HG03442 (cell line): ENCODE results near the gene FBXO15.

Source experiments
- ATAC-seq: cut with Tn5 transposase; IDR thresholded peaks from one replicate; pipeline ENCODE4 v1.9.1; 2021; ENCODE audit warnings: mild to moderate bottlenecking, moderate library complexity; ENCODE audit not compliant: unreplicated experiment

The FBXO15 gene, protein sequence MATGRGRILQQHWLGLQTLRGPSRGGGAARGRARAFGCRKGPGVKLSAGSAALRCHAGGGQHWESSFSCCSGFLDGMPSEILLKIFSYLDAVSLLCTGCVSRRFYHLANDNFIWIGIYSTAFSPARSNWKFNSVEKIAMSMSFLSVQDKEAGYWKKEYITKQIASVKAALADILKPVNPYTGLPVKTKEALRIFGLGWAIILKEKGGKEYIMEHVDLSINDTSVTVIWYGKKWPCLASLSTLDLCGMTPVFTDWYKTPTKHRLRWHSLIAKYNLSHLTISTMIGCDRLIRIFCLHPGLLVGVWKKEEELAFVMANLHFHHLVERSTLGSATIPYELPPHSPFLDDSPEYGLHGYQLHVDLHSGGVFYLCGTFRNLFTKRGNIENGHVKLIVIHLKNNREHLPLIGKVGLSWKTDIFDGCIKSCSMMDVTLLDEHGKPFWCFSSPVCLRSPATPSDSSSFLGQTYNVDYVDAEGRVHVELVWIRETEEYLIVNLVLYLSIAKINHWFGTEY

DNA sequence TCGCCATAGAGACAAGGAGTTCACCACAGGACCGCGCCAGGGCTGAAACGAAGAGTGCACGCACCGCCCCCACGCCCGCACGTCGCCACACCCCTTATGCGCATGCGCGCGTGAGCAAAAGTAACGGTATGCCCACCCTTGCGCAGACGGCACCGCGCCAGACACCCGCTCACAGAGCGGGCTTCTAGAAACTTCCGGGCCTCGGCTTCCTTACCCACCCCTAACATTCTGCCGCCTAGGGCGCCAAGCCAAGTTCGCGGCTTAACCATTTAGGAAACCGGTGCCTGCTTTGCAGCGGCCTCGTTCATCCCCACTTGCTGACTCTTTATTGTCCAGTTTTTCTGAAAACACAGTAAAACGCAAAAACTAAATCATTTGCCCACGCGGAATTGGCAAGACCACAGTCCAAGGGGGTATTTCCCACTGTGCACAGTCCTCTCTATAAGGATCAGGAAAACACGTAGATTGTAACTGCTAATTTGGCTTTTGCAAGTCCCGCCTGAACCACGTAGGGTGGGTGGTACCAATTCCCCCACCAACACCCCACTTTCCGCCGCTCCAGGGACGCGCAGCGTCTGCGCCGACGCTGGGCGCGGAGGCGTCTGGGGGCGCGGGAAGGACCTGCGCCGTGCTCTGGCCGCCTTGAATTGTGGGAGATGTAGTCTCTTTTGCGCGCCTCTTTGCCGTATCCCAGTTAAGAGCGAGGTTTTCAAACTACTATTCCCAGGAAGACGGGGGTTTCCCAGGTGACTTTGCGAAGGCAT lies at the start of gene FBXO15, which contains the start of gene TIMM21:
Gene FBXO15, minus strand, starts transcription at position 56 of the 764 bp plus-strand sequence. Its CDS starts 49 bp downstream, at position 7.
Gene TIMM21, plus strand, starts transcription at position 745 of the 764 bp plus-strand sequence. CDS start 286 bp downstream, outside the sequence.
- ATAC-seq: peak; percentile 88

DNA sequence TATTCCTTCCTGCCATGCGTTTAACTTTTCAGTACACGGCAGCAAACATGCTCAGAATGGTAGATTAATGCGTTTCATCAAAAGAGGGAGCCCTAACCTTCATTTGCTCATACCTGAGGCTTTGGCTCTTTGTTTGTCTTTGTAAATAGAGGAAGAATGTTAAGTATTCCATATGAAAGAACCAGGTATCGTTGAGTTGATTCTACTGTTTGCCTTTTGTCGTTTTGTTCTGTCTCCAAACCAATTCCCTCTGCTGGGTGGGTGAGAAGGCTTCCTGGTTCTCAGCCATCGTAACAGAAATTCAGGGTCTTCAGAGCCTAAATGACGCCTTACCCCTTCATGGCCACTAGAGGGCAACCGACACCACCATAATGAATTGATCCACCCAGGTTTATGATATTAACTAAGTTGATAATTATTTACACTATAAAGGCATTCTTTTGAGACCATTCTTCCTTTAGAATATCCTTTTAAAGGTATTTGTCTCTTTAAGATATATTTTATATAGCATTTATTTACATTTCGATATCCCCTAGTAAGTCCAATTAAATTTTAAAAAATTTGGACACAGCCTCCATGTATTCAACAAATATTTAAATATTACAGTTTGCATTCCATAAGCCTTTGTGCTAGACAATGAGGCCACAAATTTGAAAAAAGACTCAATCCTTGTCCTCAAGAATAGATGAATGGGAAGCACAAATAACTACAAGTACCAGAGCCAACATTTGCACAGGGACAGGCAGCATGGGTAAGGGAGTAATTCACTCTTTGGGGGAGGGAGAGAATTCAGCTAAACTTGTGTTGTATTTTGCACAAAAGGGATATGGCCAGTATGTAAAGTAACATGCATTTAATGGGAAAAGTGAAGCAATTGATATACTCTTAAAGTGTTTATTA lies 48.8 kb upstream of the FBXO15 start:
- peak; percentile 78 for ATAC-seq

DNA sequence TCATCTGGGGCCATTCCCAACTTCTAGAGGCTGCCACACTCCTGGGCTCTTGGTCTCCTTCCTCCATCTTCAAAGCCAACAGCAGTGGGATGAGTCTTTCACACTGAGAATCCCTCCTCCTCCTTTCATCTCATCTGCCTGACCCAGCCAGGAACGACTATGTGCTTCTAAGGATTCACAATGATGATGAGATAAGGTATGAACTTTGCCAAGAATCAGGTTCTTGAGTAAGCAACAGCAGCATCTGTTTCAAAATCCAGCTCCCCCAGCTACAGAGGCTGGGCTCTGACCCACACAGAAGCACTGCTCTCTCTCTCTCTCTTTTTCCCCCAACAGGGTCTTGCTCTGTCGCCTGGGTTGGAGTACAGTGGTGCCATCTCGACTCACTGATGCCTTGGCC lies 47.1 kb upstream of the FBXO15 start:
- no peak for ATAC-seq

DNA sequence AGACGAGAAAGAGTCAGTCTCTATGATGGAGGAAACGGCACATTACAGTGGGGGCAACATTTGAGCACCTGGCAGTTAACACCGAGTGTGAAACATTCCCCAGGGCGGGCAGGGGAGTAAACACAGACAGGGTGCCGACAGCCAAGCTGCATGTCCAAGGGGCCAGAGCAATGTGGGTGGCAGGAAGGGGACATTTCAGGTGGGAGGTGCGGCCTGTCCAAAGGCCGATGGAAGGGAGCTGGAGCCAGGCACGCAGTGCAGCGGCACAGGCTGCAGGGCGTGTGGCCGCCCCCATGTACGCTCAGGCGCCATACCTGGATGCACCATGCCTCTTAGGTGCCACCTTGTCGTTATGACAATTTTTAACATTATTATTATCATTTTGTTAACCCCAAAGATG lies 43.9 kb upstream of the FBXO15 start:
- no peak for ATAC-seq

DNA sequence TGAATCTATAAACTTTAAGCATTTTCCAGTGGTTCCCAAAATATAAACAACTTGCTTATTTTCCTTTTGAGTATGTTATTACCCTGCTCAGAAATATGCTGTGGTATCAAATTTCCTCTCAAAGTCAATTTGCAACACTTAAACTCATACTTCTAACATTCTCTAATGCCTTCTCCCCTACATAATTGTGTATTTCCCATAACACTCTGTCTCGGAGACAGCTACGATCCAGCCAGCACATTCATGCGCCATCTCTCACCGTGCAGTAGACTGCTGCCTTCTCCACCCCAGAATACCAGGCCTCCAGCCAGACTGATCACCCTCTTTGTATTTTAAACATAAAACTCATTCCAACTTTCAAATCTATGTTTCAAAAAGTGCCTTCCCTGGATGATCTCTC lies 42.5 kb upstream of the FBXO15 start:
- no peak for ATAC-seq

DNA sequence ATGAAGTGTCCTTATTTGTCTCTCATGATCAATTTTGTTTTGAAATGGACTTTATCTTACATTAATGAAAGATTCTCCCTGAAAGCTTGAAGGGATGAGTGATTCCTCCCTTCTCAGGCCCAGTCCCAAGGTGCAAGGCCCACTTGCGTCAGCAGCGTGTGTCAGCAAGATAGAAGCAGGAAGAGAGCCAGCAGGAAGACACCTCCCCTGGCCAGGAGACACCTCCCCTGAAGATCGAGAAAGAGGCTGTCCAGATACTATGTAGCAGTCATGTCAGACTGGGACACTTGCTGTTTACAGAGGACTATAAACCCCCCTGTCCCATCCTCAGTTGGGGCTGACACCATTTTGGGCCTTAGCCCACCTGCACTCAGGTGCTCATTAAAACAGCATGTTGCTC lies 39.0 kb upstream of the FBXO15 start:
- ATAC-seq: no peak

DNA sequence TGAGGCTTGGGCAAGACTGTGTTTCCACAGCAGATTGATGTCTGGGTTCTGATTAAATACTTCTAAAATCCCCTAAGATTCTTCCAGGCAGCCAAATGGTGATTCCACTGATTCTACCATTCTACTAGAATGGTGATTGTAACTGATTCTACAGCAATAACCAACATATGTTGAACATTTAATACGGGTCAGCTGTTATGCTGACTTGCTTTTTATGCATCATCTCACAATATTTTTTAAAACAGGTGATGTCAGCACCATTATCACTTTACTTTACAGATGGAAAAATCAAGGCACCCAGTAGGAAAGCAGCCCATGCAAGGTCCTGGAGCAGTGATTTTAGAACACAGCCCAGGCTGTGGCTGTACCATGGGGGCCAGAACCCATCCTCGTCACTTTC lies 38.2 kb upstream of the FBXO15 start:
- no peak for ATAC-seq

DNA sequence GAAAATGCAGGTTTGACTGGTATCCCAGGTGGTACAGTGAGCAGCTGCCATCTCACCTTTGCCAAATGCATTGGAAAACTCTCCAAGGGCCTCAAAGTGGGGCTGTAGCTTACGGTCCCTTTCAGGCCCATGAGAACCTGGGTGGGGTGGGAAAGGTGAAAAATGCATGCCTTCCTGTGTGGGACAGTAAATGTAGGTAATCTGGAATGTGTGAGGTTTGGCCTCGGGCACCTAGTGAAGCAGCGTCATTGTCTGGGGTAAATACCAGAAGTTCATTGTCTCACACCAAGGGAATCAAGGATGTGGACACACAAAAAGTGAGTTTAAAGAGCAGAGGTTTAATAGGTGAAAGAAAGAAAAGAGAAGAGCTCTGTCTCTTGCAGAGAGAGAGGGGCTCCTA lies 37.2 kb upstream of the FBXO15 start:
- no peak for ATAC-seq

DNA sequence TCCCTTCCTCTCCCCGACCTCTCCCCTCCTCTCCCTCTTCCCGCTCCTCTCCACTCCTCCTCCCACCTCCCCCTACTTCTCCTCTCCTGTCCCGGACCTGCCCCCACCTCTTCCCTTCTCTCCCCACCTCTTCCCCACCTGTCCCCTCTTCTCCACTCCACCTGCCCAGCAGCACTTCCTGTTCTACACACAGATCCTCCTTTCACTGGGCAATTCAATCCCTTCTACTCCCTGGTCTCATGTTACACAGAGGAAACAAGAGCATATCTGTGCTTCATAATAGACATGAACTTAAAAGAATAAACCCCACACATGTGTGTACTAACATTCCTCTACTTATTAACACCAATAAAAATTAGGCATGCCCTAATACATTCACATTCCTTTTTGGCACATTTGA lies 35.5 kb upstream of the FBXO15 start:
- ATAC-seq: no peak

DNA sequence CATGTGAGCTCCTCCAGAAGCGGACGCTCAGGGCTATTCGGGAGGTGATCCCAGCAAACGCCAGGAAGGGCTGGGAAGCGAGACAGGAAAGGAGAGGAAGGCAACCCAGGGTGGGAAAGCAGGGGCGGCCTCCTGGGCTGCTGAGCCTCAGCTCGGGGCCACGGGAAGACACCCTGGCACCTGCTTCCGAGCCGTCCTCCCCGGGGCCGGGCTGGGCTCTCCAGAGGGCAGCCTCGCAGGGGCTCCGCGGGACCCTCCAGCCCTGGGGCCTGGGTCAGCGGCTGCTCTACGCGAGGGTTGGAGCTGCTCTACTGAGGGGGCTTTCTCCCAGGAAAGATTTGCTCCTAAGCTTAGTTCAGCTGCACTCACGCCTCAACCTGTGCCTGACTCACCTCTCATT lies 34.7 kb upstream of the FBXO15 start:
- no peak for ATAC-seq

DNA sequence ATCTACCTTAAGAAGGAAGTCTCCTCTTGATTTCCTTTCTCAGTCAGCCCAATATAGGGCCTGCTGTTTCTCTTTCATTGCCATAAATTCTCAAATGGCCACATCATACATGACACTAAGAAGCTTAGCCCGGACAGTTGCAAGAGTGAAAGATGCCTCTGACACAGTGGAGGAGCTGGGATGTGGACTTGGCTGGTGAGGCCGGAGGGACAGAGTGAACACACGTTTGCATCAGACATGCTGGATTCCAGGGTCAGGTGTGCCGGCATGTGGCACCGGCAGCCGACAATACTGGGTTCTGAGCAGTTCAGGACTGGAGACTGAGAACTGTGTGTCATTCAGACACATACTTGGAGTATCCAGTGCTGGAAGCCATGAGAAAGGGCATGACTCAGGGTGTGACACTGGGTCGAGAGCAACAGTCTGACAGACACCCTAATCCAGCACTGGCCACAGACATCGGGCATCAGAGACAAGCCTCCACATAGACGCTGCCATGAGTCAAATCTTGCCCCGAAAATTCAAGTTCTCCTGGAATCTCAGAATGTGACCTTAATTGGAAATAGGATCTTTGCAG lies 32.1 kb upstream of the FBXO15 start:
- no peak for ATAC-seq

DNA sequence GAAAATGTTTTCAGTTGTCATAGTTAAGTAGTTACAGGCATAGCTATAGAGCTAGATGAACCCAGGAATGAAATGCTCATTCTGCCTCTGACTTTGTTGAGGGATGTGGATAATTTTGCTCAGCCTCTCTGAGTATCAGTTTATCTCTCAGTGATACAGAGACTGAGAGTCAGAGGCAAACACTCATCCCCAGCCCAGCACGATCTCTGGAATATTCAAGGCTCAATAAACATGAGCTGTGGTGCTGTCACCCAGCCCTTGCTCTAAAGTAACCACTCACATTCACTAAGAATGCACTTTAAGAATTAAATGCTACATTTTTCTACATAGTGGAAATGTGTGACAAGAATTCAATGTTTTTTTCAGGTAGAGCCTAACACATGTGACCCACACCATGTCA lies 31.2 kb upstream of the FBXO15 start:
- no peak for ATAC-seq

DNA sequence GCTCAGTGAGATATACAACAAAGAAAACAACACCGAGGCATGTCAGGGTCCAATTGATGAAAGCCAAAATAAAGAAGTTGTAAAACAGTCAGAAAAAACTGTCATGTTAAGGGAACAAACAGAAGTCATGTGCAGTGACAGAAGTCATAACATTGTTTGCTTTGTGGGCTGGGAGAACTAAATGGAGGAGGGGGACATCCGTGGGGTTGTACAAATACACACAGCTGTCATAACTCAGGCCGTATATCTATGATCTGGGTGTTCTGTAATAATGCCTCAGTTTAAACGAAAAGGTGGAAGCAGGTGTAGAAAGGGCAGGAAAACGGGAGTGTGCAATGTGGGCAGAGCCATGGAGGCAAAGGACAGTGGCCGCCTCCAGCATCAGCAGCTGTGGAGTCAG lies 28.0 kb upstream of the FBXO15 start:
- no peak for ATAC-seq

DNA sequence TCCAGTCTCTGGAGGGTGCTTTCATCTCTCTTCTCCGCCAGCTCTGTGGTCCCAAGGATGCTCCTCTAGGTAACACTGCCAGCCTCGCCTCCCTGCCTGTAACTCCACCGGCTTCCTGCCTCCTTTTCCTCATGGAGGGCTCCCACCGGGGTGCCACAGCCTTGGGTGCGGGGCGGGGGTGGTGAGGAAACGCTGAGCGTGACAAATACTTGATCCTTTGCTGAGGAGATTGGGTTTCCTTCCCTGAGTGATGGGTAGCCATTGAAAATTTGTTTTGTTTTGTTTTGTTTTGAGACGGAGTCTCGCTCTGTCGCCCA lies 25.8 kb upstream of the FBXO15 start:
- ATAC-seq: no peak

DNA sequence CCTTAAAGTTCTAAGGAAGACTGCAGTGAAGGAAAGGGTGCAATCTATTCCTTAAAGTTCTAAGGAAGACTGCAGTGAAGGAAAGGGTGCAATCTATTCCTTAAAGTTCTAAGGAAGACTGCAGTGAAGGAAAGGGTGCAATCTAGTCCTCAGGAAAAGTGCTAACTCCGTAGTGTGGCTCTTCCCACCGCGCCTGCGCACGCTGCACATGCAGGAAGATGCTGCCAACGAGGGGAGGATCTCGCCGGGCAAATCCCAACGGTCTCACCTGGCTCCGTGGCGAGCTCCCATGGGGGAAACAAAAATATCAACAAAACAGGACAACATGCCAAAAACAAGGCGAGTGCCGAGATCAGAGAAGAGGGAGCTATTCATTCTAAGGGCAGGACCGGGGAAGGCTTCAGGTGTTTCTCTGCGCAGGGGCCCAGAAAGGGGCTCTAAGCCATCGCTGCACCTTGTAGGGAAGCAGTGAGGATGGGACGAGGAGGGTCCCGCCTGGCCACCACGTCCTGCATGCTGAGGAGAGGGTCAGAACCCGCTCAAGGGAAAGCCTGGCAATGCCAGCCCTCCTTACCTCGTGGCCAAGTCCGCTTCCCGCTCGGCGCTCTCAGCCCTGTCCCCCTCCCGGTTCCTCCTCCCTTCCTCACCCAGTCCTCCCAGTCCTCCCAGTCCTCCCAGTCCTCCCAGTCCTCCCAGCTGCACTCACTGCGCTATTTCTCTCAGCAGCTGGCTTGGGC lies 25.2 kb upstream of the FBXO15 start:
- no peak for ATAC-seq

DNA sequence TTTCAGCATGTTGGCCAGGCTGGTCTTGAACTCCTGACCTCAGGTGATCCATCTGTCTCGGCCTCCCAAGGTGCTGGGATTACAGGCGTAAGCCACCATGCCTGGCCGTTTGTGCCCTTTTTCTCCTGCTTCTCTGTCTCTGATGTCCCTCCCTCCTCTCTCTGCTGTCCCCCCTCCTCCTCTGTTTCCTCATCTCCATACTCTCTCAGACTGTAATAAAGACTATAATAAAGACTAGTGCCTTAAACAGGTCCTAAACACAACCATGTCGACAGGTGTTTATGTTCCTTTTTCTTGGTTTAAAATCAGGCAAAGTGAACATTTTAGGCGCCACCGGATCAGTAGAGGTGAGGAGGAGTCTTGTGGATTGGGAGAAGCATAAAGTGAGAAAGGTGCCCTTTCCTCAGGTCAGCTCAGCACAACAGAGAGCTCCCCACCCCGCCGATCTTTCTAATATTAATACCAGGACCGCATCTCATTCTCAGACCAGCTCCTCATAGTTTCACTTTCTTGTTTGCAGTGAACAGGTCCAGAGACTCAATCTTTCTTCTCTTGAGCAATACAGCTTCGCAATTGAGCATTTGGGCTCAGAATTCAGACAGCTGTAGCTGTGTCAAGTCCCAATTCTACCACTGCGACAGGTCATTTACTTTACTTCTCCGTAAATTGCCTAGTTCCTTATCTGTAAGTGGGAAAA lies 24.4 kb upstream of the FBXO15 start:
- peak; percentile 99 for ATAC-seq

DNA sequence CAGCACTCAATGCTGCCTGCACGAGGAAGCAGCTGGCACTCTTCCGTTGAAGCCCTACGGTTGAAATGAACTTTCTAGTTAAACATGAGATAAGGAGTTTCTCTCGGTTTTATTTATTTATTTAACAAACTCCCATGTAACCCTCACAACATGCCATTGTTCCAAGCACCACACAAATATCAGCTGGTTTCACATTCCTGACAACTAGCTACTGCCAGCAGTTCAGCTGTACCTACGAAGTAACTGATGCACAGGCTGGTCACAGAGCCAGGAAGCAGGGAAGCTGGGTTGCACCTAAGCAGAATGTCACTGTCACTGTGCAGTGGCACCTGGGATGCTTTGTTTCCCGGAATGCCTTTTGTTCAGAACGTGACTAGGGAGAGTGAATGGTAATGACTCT lies 18.8 kb upstream of the FBXO15 start:
- ATAC-seq: no peak

DNA sequence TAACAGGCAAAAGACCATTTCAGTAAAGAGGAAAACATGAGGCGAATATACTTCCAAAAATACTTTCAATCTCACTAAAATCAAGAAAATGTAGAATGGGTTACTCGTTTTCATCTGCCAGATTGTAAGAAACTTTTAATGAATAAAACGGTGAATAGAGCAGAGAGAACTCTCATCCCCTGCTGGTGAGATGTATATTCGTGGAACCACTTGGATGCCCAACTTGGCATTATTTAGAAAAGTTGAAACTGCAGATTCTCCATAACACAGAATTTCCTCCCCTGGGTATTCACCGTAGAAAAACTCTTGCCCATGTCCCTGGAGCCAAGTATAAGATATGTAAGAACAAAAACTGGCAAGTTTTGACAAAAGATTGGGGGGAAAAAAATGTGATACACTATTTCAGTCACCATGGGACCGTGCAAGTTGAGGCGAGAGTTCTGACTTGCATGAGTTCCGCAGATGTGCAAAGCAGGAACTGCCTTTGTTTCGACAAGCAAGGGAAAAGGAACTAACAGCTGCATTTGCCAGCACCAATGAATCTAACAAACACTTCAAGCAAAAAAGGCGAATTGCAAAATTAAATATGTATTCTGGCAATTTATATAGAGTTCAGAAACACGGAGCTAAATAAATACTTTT lies 15.5 kb upstream of the FBXO15 start:
- ATAC-seq: no peak

DNA sequence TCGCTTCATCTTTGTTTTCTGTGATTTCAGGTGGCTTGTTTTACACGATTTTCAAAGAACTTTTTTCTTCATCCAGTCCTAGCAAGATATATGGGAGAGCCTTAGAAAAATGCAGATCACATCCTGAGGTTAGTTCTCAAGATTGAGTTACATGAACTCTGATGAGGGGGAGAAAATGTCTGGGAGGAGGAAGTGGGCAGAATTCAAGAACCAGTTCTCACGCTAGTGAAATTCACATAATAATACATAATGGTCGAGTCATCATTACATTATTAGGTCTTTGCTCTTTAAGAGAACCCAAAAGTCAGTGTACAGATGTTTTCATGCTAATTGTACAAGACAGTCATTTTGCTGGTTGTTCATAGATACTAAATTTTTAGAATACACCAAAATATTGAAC lies 7.6 kb upstream of the FBXO15 start:
- ATAC-seq: no peak
